ENCODE measurements around the gene TRMO. TPM values are rescaled to one million over a fixed set of nuclear protein-coding genes. Genes with fewer than 3 reads are reported as not detected.
A peak's percentile ranks its signal among the peaks of the same experiment; 100 is the strongest.

TRMO gene
- total RNA-seq, 1 donor from 2014 or later, result 8.5 TPM

DNA sequence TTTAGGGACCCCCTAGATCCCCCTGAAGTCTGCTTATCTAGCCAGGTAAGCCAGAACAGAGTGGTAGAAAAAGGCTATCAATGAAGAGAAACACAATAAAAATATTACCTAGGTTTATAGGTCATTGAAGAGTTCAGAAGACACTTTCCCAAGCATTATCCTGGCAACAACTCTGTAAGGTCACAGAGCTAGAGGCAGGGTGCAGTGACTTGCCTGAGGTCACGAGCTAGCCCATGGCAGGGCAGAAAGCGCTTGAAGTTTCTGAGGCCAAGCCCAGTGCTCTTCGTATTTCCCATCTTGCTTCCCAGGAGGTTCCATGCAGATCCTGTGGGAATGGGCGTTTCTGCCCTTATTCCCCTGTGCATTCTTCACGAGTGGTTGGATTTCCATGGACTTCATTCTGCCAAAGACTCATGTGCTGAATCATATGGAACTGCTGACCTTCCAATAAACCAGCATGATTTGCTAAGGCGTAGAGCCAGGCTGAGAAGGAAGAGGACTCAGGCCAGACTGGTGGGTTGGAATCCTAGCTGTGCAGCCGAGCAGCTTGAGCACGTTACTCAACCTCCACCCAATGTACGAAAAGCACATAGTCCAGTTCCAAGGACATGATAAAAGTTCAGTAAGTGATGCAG is 22.1 kb downstream of the TRMO start:
- Mint-ChIP-seq H3K4me1 (ENCODE audit: low read depth, unreplicated experiment) (peaks cover 2% of the 10 kb centered on the region), H3K36me3 (ENCODE audit: low read depth, unreplicated experiment) (peaks cover 7% of the 10 kb centered on the region), H3K4me3 (ENCODE audit: unreplicated experiment) (no peak overlapping the region), H3K9me3 (ENCODE audit: unreplicated experiment) (peaks cover 2% of the 10 kb centered on the region), H3K27me3 (ENCODE audit: low read depth, unreplicated experiment) (peaks cover 7% of the 10 kb centered on the region), H3K27ac (ENCODE audit: unreplicated experiment) (no peak overlapping the region)
- no peak overlapping the region for H3K9ac ChIP-seq (ENCODE audit: low read length)
- FAIRE-seq (no peak), DNase-seq (ENCODE audit: low read depth) (peak; percentile 72)
- peaks cover 16% of the 10 kb centered on the region for H4K20me1 ChIP-seq (ENCODE audit: insufficient read depth, low read length)
- no peaks in the 10 kb centered on the region for H3K36me3 ChIP-seq (ENCODE audit: insufficient read depth, low read length)
- H3K4me1 ChIP-seq (ENCODE audit: insufficient read depth, low read length), result peaks cover 7% of the 10 kb centered on the region
- no peaks in the 10 kb centered on the region for H3K27me3 ChIP-seq (ENCODE audit: insufficient read depth, low read length)
- TF ChIP-seq EZH2 (IDR thresholded peaks at IDR 0.05; ENCODE audit: insufficient read depth, low read length), result no peak
- no peak for TF ChIP-seq CTCF (IDR thresholded peaks at IDR 0.05; ENCODE audit: insufficient read depth, low read depth, low read length)
- H3K4me3 ChIP-seq (ENCODE audit: insufficient read depth, low read depth, low read length), result no peak overlapping the region
- peak overlapping the region; percentile 5 for H3K4me2 ChIP-seq (ENCODE audit: low read length)
- no peaks in the 10 kb centered on the region for H3K9me3 ChIP-seq (ENCODE audit: insufficient read depth, low read depth, low read length)
- H3K79me2 ChIP-seq (ENCODE audit: insufficient read depth, low read length), result no peaks in the 10 kb centered on the region
- H2AFZ ChIP-seq (ENCODE audit: low read depth, low read length), result no peak overlapping the region
- H3K27ac ChIP-seq (ENCODE audit: low read depth, low read length), result no peak overlapping the region

DNA sequence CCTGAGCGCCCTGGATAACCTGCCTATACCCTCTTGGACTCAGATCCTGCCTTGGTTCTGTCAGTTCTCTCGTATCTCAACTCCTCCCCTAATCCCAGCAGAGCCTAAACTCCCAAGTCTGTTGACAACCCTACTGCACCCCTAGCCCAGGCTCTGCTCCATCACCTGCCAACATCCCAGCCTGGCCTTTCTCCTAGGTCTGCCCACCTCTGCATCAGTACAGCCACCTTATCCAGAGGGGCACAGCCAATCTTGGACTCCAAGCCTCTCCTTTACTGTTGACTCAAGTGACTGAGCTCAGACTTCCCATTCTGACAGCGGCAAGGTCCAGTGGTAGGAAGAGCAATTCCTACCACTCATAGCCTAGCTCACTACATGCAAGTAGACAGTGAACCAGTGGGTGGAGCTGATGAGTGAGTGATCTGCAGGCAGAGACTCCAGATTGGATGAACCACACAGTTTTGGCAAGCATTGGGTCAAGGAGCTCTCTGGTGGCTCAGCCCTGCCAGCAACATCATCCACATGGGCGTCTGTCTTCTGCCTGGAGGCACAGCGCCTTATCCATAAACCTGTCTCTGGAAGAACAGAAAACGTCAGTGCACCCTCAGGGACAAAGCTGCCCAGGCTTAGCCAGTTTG is 26.5 kb downstream of the TRMO start:
- Histone ChIP-seq H3K36me3 (ENCODE audit: insufficient read depth, low read length) (no peaks in the 10 kb centered on the region), H3K4me3 (ENCODE audit: insufficient read depth, low read depth, low read length) (no peak overlapping the region), H4K20me1 (ENCODE audit: insufficient read depth, low read length) (peaks cover 6% of the 10 kb centered on the region), H3K27ac (ENCODE audit: low read depth, low read length) (no peak overlapping the region), H3K9me3 (ENCODE audit: insufficient read depth, low read depth, low read length) (peaks cover 7% of the 10 kb centered on the region), H3K79me2 (ENCODE audit: insufficient read depth, low read length) (no peaks in the 10 kb centered on the region), H3K4me2 (ENCODE audit: low read length) (no peak overlapping the region), H2AFZ (ENCODE audit: low read depth, low read length) (no peak overlapping the region), H3K9ac (ENCODE audit: low read length) (no peak overlapping the region), H3K4me1 (ENCODE audit: insufficient read depth, low read length) (peaks cover 7% of the 10 kb centered on the region), H3K27me3 (ENCODE audit: insufficient read depth, low read length) (no peaks in the 10 kb centered on the region)
- Mint-ChIP-seq H3K27ac (ENCODE audit: unreplicated experiment) (no peak overlapping the region), H3K27me3 (ENCODE audit: low read depth, unreplicated experiment) (peaks cover 23% of the 10 kb centered on the region), H3K36me3 (ENCODE audit: low read depth, unreplicated experiment) (peaks cover 18% of the 10 kb centered on the region), H3K4me1 (ENCODE audit: low read depth, unreplicated experiment) (no peaks in the 10 kb centered on the region), H3K9me3 (ENCODE audit: unreplicated experiment) (peaks cover 21% of the 10 kb centered on the region), H3K4me3 (ENCODE audit: unreplicated experiment) (peak overlapping the region; percentile 31)
- no peak for DNase-seq (ENCODE audit: low read depth)
- FAIRE-seq, result no peak
- TF ChIP-seq EZH2 (IDR thresholded peaks at IDR 0.05; ENCODE audit: insufficient read depth, low read length), result no peak
- TF ChIP-seq CTCF (IDR thresholded peaks at IDR 0.05; ENCODE audit: insufficient read depth, low read depth, low read length), result no peak

DNA sequence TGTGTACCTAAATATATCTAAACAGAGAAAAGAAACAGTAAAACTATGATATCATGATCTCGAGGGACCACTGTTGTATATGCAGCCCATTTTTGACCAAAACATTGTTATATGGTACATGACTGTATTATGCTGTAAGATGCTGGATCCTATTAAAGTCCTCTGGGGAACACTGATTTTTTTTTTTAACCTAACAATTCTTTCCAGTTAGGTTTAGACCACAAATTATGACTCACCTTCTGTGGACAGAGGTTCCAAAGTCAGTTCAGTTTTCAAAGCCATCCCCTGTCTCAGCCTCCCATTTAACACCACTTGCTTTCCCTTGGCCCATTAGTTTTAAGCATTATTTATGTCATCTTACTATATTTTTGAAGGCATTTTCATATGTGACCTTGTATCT is 27.1 kb downstream of the TRMO start:
- Histone ChIP-seq H3K4me1 (ENCODE audit: insufficient read depth, low read length) (peaks cover 1% of the 10 kb centered on the region), H3K4me2 (ENCODE audit: low read length) (no peak overlapping the region), H3K27ac (ENCODE audit: low read depth, low read length) (no peak overlapping the region), H3K36me3 (ENCODE audit: insufficient read depth, low read length) (no peaks in the 10 kb centered on the region), H3K9ac (ENCODE audit: low read length) (no peak overlapping the region), H3K4me3 (ENCODE audit: insufficient read depth, low read depth, low read length) (no peak overlapping the region), H4K20me1 (ENCODE audit: insufficient read depth, low read length) (no peaks in the 10 kb centered on the region), H3K9me3 (ENCODE audit: insufficient read depth, low read depth, low read length) (peaks cover 7% of the 10 kb centered on the region), H3K27me3 (ENCODE audit: insufficient read depth, low read length) (no peaks in the 10 kb centered on the region), H2AFZ (ENCODE audit: low read depth, low read length) (no peak overlapping the region), H3K79me2 (ENCODE audit: insufficient read depth, low read length) (no peaks in the 10 kb centered on the region)
- H3K4me1 Mint-ChIP-seq (ENCODE audit: low read depth, unreplicated experiment), result no peaks in the 10 kb centered on the region
- DNase-seq (ENCODE audit: low read depth) (no peak), FAIRE-seq (no peak)
- H3K27me3 Mint-ChIP-seq (ENCODE audit: low read depth, unreplicated experiment), result peaks cover 24% of the 10 kb centered on the region
- peaks cover 21% of the 10 kb centered on the region for H3K9me3 Mint-ChIP-seq (ENCODE audit: unreplicated experiment)
- peaks cover 18% of the 10 kb centered on the region for H3K36me3 Mint-ChIP-seq (ENCODE audit: low read depth, unreplicated experiment)
- H3K27ac Mint-ChIP-seq (ENCODE audit: unreplicated experiment), result no peak overlapping the region
- no peak overlapping the region for H3K4me3 Mint-ChIP-seq (ENCODE audit: unreplicated experiment)
- TF ChIP-seq EZH2 (IDR thresholded peaks at IDR 0.05; ENCODE audit: insufficient read depth, low read length) (no peak), CTCF (IDR thresholded peaks at IDR 0.05; ENCODE audit: insufficient read depth, low read depth, low read length) (no peak)

All from astrocyte (in vitro differentiated cells and primary cell).